Mesodermal cell (in vitro differentiated cells): ENCODE measurements around the gene MEF2C.

Source experiments
- H3K27ac ChIP-seq: 2 replicates; pipeline ENCODE4 v1.7.0; 2013; ENCODE audit warnings: mild to moderate bottlenecking, low read depth, low read length, moderate library complexity; ENCODE audit not compliant: severe bottlenecking
- H3K36me3 ChIP-seq: 2 replicates; pipeline ENCODE4 v1.7.1; 2013; ENCODE audit warnings: mild to moderate bottlenecking, low read length, moderate library complexity; ENCODE audit not compliant: control insufficient read depth, insufficient read depth
- H3K4me1 ChIP-seq: one replicate; pipeline ENCODE4 v1.7.1; 2013; ENCODE audit warnings: mild to moderate bottlenecking, low read length; ENCODE audit not compliant: insufficient read depth, control insufficient read depth, poor library complexity, severe bottlenecking
- H3K4me3 ChIP-seq: 2 replicates; pipeline ENCODE4 v1.7.0; 2013; ENCODE audit warnings: low read length, control low read depth, mild to moderate bottlenecking; ENCODE audit not compliant: insufficient read depth, poor library complexity, severe bottlenecking; ENCODE audit errors: extremely low read depth
- H3K9me3 ChIP-seq: 2 replicates; pipeline ENCODE4 v1.7.1; 2013; ENCODE audit warnings: mild to moderate bottlenecking, low read length, moderate library complexity; ENCODE audit not compliant: control insufficient read depth
- WGBS, 2 experiments: methylation state at CpG; one replicate each; pipeline ENCODE4 v1.1.5; 2013; ENCODE audit warnings: missing lambda C conversion rate in 2 of 2; ENCODE audit not compliant: insufficient coverage in 2 of 2; 5-methylcytosine and 5-hydroxymethylcytosine counted together

Gene MEF2C

DNA sequence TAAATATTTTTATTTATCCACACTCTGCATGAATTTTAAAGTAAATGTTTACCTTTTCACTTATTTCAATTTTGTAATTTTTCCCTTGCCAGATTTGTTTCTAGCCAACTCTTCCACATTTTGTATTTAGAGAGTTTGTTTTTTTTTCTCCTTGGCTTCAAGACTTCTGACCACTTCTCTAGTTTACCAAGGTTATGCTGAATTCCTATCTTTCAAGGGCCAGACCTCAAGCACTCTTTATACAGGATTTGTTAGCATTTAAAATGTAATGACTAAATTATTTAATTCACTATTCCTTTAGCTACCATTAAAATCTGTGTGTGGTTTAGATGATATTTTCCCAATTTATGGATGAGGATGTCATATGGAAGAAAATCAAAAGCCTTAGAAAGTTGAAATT, 42.5 kb downstream of the MEF2C start:
- H3K4me1 ChIP-seq, result no peaks in the 10 kb centered on the region

DNA sequence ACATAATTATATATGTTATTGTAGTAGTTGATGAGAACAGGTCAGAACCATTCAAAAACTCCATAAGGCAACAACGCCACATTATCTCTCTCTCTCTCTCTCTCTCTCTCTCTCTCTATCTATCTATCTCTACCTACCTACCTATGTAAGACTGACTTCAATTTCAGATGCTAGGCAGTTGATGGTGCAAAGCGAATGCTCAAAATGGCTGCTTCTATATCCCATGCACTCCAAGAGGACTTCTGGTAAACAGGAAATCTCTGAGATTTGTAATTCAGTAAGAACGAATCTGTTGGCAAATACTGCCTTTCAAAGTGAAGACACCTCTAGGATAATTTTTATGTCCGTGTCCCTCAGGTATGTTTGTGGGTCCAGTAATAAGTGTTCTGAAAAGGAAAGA, 43.7 kb downstream of the MEF2C start:
- no peaks in the 10 kb centered on the region for H3K9me3 ChIP-seq
- H3K4me3 ChIP-seq, result no peak overlapping the region
- no peak overlapping the region for H3K27ac ChIP-seq
- no peaks in the 10 kb centered on the region for H3K36me3 ChIP-seq
- H3K4me1 ChIP-seq, result peaks cover under 1% of the 10 kb centered on the region
- 94 to 100% methylated on average over 1 to 2 of the region's 4 CpGs for WGBS, 2 experiments

More for the DNA sequence above, 42.5 kb downstream of the MEF2C start:
- Histone ChIP-seq H3K9me3 (no peaks in the 10 kb centered on the region), H3K27ac (no peak overlapping the region), H3K4me3 (no peak overlapping the region), H3K36me3 (no peaks in the 10 kb centered on the region)

- Histone ChIP-seq H3K4me1 (peaks cover 7% of the 10 kb centered on the region), H3K9me3 (no peaks in the 10 kb centered on the region), H3K4me3 (no peak overlapping the region), H3K36me3 (no peaks in the 10 kb centered on the region), H3K27ac (no peak overlapping the region)
- 89 to 100% methylated on average over 1 of the region's 1 CpG for WGBS, 2 experiments
Measured at GRCh38 chr5:88838500-88838899, 44.5 kb downstream of the MEF2C start.

GRCh38 chr5:88837817-88838216, 45.2 kb downstream of the MEF2C start:
- no peaks in the 10 kb centered on the region for H3K36me3 ChIP-seq
- WGBS, 2 experiments, result no CpG with 5 or more reads among the region's 1 CpG
- H3K4me3 ChIP-seq, result no peak overlapping the region
- H3K27ac ChIP-seq, result no peak overlapping the region
- no peaks in the 10 kb centered on the region for H3K9me3 ChIP-seq
- H3K4me1 ChIP-seq, result peaks cover 13% of the 10 kb centered on the region

DNA sequence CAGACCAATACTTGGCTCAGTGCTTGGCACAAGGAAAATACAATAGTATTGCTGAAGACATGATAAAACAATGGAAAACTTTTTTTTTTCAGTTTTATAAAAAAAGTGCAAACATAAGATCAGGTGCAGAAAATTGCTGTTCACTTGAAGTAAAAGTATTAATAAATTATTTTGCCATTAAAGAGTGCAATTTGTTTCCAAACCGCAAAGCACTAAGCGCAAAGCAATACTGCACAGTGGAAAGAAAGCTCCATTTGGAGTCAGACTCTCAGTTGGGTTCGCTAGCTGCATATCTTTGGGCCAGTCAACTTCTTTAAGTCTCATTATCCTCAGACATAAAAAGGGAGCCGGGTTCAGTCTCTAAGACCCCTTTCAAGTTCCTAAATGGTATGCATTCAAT, 45.8 kb downstream of the MEF2C start:
- Histone ChIP-seq H3K36me3 (no peaks in the 10 kb centered on the region), H3K9me3 (no peaks in the 10 kb centered on the region), H3K4me1 (peaks cover 13% of the 10 kb centered on the region), H3K4me3 (no peak overlapping the region), H3K27ac (peak overlapping the region; percentile 81)
- 97 to 100% methylated on average over 3 to 4 of the region's 4 CpGs for WGBS, 2 experiments

GRCh38 chr5:88836195-88836838, 46.7 kb downstream of the MEF2C start:
- peaks cover 13% of the 10 kb centered on the region for H3K4me1 ChIP-seq
- WGBS, 2 experiments, result 37 to 38% methylated on average over 2 of the region's 5 CpGs
- no peak overlapping the region for H3K4me3 ChIP-seq
- H3K36me3 ChIP-seq, result no peaks in the 10 kb centered on the region
- peak overlapping the region; percentile 81 for H3K27ac ChIP-seq
- H3K9me3 ChIP-seq, result no peaks in the 10 kb centered on the region

DNA sequence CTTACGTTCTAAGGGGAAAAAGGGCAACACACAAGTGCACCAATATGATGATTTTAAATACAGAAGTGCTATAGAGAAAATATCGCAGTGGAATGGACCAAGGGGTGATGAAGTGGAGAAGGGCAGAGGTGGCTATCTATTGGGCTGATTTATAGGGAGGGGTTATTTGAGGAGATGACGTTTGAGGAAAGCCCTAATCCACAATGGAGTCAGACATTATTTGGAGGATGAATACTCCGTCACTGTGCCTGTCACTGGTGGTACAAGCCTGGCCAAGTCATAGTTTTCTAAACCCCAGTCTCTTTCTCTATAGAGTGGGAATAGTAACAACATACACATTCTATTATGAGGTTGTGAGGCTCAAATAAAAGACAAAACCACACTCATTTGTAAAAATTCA, 48.5 kb downstream of the MEF2C start:
- Histone ChIP-seq H3K27ac (peak overlapping the region; percentile 71), H3K36me3 (no peaks in the 10 kb centered on the region), H3K4me1 (peaks cover 16% of the 10 kb centered on the region), H3K4me3 (no peak overlapping the region), H3K9me3 (no peaks in the 10 kb centered on the region)
- 67 to 100% methylated on average over 1 to 2 of the region's 4 CpGs for WGBS, 2 experiments

- Histone ChIP-seq H3K36me3 (no peaks in the 10 kb centered on the region), H3K27ac (peak overlapping the region; percentile 71), H3K4me1 (peaks cover 19% of the 10 kb centered on the region), H3K9me3 (no peaks in the 10 kb centered on the region), H3K4me3 (no peak overlapping the region)
- 100% methylated on average over 2 of the region's 2 CpGs for whole genome bisulfite sequencing, 2 experiments
Measured at GRCh38 chr5:88834131-88834462, 48.9 kb downstream of the MEF2C start.

- H3K27ac ChIP-seq, result peak overlapping the region; percentile 71
- peaks cover 19% of the 10 kb centered on the region for H3K4me1 ChIP-seq
- H3K4me3 ChIP-seq, result no peak overlapping the region
- 83% methylated on average over 1 of the region's 7 CpGs; no CpG with 5 or more reads in 1 of the 2 experiments for WGBS, 2 experiments
- H3K9me3 ChIP-seq, result no peaks in the 10 kb centered on the region
- H3K36me3 ChIP-seq, result no peaks in the 10 kb centered on the region
Measured at GRCh38 chr5:88833371-88834130, 49.4 kb downstream of the MEF2C start.

GRCh38 chr5:88831816-88832215, 51.2 kb downstream of the MEF2C start:
- 100% methylated on average over 1 of the region's 1 CpG; no CpG with 5 or more reads in 1 of the 2 experiments for WGBS, 2 experiments
- no peak overlapping the region for H3K4me3 ChIP-seq
- H3K9me3 ChIP-seq, result no peaks in the 10 kb centered on the region
- no peak overlapping the region for H3K27ac ChIP-seq
- no peaks in the 10 kb centered on the region for H3K36me3 ChIP-seq
- H3K4me1 ChIP-seq, result peaks cover 23% of the 10 kb centered on the region

DNA sequence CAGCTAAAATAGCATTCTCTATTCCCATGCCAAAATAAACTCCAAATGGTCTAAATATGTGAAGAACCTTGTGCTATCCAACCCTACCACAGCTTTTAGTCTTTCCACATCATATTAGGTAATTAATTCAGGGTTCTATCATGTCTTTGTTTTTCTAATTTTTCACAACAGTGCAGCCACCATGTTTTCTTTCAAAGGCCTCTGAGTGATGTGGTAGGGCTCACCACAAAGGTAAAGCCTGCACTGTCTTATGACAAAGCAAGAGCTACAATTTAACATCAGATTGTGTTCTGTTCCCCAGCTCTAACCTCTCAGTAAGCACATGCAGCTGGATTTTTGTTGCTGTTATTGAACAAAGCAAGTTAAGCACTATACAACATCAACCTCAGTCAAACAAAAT, 52.4 kb downstream of the MEF2C start:
- no peaks in the 10 kb centered on the region for H3K36me3 ChIP-seq
- H3K27ac ChIP-seq, result no peak overlapping the region

More for the DNA sequence above, 52.4 kb downstream of the MEF2C start:
- Histone ChIP-seq H3K4me1 (peaks cover 34% of the 10 kb centered on the region), H3K9me3 (no peaks in the 10 kb centered on the region), H3K4me3 (no peak overlapping the region)
